ENCODE results near the gene TPH2.

DNA sequence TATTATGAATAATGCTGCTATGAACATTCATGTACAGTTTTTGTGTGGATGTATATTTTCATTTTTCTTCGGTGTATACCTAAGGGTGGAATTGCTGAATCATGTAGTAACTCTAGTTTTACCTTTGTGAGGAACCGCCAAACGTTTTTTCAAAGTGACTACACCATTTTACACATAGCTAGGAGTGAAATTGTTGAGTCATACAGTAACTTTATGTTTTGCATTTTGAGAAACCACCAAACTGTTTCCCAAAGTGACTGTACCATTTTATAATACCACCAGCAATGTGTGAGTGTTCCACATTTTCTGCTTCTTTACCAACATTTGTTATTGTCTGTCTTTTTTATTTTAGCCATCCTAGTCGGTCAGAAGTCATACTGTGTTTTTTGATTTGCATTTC lies 3.1 kb upstream of the TPH2 start:
- TF ChIP-seq, protein P1, sequence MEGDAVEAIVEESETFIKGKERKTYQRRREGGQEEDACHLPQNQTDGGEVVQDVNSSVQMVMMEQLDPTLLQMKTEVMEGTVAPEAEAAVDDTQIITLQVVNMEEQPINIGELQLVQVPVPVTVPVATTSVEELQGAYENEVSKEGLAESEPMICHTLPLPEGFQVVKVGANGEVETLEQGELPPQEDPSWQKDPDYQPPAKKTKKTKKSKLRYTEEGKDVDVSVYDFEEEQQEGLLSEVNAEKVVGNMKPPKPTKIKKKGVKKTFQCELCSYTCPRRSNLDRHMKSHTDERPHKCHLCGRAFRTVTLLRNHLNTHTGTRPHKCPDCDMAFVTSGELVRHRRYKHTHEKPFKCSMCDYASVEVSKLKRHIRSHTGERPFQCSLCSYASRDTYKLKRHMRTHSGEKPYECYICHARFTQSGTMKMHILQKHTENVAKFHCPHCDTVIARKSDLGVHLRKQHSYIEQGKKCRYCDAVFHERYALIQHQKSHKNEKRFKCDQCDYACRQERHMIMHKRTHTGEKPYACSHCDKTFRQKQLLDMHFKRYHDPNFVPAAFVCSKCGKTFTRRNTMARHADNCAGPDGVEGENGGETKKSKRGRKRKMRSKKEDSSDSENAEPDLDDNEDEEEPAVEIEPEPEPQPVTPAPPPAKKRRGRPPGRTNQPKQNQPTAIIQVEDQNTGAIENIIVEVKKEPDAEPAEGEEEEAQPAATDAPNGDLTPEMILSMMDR (IDR thresholded peaks at IDR 0.05) = no peak
- TF ChIP-seq POLR2A (IDR thresholded peaks at IDR 0.05) = no peak
